Measurements from ENCODE around the gene HIP1R. TPM values are rescaled to one million over a fixed set of nuclear protein-coding genes. Genes with fewer than 3 reads are reported as not detected.

HIP1R gene
- total and polyA plus RNA-seq, 2 experiments from 2014 or later: 8.0 to 22.1 TPM

DNA sequence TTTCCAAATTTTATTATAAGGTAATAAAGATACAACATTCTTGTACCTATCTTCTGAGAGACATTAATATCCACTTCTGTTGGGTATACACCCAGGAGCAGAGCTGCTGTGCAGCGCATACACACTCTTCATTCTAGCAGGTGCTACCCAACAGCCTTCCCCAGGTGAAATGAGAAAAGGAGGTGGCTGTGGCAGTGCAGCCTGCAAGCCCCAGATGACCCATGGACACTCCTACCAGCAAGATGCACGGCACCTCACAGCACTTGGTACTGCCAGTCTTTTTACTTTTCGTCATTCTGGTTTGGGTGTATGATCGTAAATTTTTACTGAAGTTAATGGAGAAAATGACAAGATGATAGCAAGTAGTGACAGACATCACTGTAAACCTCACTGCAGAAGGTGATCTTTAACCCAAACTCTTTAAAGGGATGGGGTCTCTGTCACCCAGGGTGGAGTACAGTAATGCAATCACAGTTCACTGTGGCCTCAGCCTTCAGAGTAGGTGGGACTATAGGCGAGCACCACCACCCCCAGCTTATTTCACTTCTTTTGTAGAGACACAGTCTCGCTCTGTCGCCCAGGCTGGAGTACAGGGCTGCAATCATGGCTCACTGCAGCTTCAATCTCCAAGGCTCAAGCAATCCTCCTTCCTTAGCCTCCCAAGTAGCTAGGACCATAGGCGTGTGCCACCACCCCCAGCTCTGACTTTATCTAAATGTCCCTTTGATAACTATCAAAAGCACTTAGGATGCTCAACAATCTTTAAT lies 34.1 kb downstream of the HIP1R start:
- peaks cover 2% of the 10 kb centered on the region for H3K79me2 ChIP-seq (replicated peaks; ENCODE audit: insufficient read depth)
- H3F3A ChIP-seq (replicated peaks; ENCODE audit: low read depth): no peaks in the 10 kb centered on the region; the same call in 1 of the 2 replicates
- Mint-ChIP-seq H3K4me3 (no peak overlapping the region), H3K9me3 (no peaks in the 10 kb centered on the region), H3K27ac (no peak overlapping the region), H3K27me3 (ENCODE audit: insufficient read depth, low read depth, poor library complexity) (peaks cover 85% of the 10 kb centered on the region), H3K4me1 (peaks cover 26% of the 10 kb centered on the region), H3K36me3 (ENCODE audit: low read depth) (peaks cover 38% of the 10 kb centered on the region)
- H3K9me2 ChIP-seq (ENCODE audit: insufficient read depth): no peaks in the 10 kb centered on the region
- H3K27ac ChIP-seq (ENCODE audit: low read depth): no peak overlapping the region
- DNase-seq (ENCODE audit: low spot score) (no peak), ATAC-seq (no peak)
- peaks cover 21% of the 10 kb centered on the region for H3K4me1 ChIP-seq (ENCODE audit: insufficient read depth)
- peaks cover 63% of the 10 kb centered on the region for H4K20me1 ChIP-seq (replicated peaks; ENCODE audit: insufficient read depth)
- no peaks in the 10 kb centered on the region for H3K36me3 ChIP-seq (ENCODE audit: insufficient read depth)
- peaks cover 64% of the 10 kb centered on the region for H3K27me3 ChIP-seq (ENCODE audit: insufficient read depth)
- H3K4me3 ChIP-seq: no peak overlapping the region
- TF ChIP-seq JUNB (IDR thresholded peaks at IDR 0.05; ENCODE audit: unreplicated experiment) (no peak), POLR2AphosphoS5 (IDR thresholded peaks at IDR 0.05; ENCODE audit: low read depth) (no peak), REST (IDR thresholded peaks at IDR 0.05; ENCODE audit: unreplicated experiment) (no peak), NANOG (IDR thresholded peaks at IDR 0.05; ENCODE audit: borderline replicate concordance) (no peak), CTCF (conservative IDR thresholded peaks at IDR 0.05; ENCODE audit: low read depth in 2 of 2) (no peak), STAT1 (IDR thresholded peaks at IDR 0.05; ENCODE audit: unreplicated experiment) (no peak), ZNF114 (CRISPR knock-in tag; IDR thresholded peaks at IDR 0.05) (no peak), EZH2 (IDR thresholded peaks at IDR 0.05; ENCODE audit: low read depth, unreplicated experiment) (no peak), EZH2phosphoT487 (IDR thresholded peaks at IDR 0.05; ENCODE audit: unreplicated experiment) (no peak)
- TF ChIP-seq, protein P1, sequence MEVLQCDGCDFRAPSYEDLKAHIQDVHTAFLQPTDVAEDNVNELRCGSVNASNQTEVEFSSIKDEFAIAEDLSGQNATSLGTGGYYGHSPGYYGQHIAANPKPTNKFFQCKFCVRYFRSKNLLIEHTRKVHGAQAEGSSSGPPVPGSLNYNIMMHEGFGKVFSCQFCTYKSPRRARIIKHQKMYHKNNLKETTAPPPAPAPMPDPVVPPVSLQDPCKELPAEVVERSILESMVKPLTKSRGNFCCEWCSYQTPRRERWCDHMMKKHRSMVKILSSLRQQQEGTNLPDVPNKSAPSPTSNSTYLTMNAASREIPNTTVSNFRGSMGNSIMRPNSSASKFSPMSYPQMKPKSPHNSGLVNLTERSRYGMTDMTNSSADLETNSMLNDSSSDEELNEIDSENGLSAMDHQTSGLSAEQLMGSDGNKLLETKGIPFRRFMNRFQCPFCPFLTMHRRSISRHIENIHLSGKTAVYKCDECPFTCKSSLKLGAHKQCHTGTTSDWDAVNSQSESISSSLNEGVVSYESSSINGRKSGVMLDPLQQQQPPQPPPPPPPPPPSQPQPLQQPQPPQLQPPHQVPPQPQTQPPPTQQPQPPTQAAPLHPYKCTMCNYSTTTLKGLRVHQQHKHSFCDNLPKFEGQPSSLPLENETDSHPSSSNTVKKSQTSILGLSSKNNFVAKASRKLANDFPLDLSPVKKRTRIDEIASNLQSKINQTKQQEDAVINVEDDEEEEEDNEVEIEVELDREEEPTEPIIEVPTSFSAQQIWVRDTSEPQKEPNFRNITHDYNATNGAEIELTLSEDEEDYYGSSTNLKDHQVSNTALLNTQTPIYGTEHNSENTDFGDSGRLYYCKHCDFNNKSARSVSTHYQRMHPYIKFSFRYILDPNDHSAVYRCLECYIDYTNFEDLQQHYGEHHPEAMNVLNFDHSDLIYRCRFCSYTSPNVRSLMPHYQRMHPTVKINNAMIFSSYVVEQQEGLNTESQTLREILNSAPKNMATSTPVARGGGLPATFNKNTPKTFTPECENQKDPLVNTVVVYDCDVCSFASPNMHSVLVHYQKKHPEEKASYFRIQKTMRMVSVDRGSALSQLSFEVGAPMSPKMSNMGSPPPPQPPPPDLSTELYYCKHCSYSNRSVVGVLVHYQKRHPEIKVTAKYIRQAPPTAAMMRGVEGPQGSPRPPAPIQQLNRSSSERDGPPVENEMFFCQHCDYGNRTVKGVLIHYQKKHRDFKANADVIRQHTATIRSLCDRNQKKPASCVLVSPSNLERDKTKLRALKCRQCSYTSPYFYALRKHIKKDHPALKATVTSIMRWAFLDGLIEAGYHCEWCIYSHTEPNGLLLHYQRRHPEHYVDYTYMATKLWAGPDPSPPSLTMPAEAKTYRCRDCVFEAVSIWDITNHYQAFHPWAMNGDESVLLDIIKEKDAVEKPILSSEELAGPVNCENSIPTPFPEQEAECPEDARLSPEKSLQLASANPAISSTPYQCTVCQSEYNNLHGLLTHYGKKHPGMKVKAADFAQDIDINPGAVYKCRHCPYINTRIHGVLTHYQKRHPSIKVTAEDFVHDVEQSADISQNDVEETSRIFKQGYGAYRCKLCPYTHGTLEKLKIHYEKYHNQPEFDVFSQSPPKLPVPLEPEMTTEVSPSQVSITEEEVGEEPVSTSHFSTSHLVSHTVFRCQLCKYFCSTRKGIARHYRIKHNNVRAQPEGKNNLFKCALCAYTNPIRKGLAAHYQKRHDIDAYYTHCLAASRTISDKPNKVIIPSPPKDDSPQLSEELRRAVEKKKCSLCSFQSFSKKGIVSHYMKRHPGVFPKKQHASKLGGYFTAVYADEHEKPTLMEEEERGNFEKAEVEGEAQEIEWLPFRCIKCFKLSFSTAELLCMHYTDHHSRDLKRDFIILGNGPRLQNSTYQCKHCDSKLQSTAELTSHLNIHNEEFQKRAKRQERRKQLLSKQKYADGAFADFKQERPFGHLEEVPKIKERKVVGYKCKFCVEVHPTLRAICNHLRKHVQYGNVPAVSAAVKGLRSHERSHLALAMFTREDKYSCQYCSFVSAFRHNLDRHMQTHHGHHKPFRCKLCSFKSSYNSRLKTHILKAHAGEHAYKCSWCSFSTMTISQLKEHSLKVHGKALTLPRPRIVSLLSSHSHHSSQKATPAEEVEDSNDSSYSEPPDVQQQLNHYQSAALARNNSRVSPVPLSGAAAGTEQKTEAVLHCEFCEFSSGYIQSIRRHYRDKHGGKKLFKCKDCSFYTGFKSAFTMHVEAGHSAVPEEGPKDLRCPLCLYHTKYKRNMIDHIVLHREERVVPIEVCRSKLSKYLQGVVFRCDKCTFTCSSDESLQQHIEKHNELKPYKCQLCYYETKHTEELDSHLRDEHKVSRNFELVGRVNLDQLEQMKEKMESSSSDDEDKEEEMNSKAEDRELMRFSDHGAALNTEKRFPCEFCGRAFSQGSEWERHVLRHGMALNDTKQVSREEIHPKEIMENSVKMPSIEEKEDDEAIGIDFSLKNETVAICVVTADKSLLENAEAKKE (CRISPR knock-in tag; IDR thresholded peaks at IDR 0.05): no peak
- TF ChIP-seq, protein P2, sequence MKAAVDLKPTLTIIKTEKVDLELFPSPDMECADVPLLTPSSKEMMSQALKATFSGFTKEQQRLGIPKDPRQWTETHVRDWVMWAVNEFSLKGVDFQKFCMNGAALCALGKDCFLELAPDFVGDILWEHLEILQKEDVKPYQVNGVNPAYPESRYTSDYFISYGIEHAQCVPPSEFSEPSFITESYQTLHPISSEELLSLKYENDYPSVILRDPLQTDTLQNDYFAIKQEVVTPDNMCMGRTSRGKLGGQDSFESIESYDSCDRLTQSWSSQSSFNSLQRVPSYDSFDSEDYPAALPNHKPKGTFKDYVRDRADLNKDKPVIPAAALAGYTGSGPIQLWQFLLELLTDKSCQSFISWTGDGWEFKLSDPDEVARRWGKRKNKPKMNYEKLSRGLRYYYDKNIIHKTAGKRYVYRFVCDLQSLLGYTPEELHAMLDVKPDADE (IDR thresholded peaks at IDR 0.05): no peak
- no peak overlapping the region for H2AFZ ChIP-seq
- H3K4me2 ChIP-seq: no peak overlapping the region

Data from GM23338 (cell line).